SK-N-MC (cell line): ENCODE results near the gene LRMDA.
"Not testable (repeated sequence)": the region's sequence is repeated elsewhere in the genome, so short reads cannot be mapped to it uniquely, and the experiment has no call there.

Experiments
- DNase-seq: peaks from one replicate; pipeline ENCODE4 v3.0.0-alpha.2; 2011; ENCODE audit warnings: low read depth, low spot score
- H3K27ac ChIP-seq: fragments of 200-600 bp; sonication (generic); 2 replicates; pipeline ENCODE4 v1.5.1; 2016; ENCODE audit warnings: mixed run types
- H3K36me3 ChIP-seq: fragments of 200-600 bp; sonication (generic); 2 replicates; pipeline ENCODE4 v1.6.1; 2017; ENCODE audit warnings: antibody characterized with exemption, low read length, mixed read lengths; ENCODE audit not compliant: insufficient read depth
- H3K4me3 ChIP-seq: fragments of 200-600 bp; sonication (generic); 2 replicates; pipeline ENCODE4 v1.5.1; 2016
- H3K9ac ChIP-seq: fragments of 200-600 bp; sonication (generic); 2 replicates; pipeline ENCODE4 v1.8.0; 2017; ENCODE audit warnings: mixed run types, mixed read lengths; ENCODE audit not compliant: insufficient read length
- H3K9me3 ChIP-seq: fragments of 200-600 bp; sonication (generic); 2 replicates; pipeline ENCODE4 v1.6.1; 2017; ENCODE audit warnings: low read depth, mild to moderate bottlenecking, antibody characterized with exemption, low read length, moderate library complexity, mixed read lengths
- EZH2 ChIP-seq: fragments of 200-600 bp; sonication (generic); IDR thresholded peaks from one replicate; pipeline ENCODE4 v1.6.1; 2017; ENCODE audit warnings: antibody characterized with exemption
- FOXP2 ChIP-seq: optimal IDR thresholded peaks from 2 replicates; pipeline ENCODE3; 2011; ENCODE audit warnings: mild to moderate bottlenecking, moderate library complexity; ENCODE audit not compliant: insufficient read depth; ENCODE audit errors: extremely low read length, control extremely low read depth
- POLR2AphosphoS5 ChIP-seq: IDR thresholded peaks from 2 replicates; pipeline ENCODE4 v1.6.1; 2012; ENCODE audit warnings: mild to moderate bottlenecking, low read depth, low read length, borderline replicate concordance

Gene LRMDA

DNA sequence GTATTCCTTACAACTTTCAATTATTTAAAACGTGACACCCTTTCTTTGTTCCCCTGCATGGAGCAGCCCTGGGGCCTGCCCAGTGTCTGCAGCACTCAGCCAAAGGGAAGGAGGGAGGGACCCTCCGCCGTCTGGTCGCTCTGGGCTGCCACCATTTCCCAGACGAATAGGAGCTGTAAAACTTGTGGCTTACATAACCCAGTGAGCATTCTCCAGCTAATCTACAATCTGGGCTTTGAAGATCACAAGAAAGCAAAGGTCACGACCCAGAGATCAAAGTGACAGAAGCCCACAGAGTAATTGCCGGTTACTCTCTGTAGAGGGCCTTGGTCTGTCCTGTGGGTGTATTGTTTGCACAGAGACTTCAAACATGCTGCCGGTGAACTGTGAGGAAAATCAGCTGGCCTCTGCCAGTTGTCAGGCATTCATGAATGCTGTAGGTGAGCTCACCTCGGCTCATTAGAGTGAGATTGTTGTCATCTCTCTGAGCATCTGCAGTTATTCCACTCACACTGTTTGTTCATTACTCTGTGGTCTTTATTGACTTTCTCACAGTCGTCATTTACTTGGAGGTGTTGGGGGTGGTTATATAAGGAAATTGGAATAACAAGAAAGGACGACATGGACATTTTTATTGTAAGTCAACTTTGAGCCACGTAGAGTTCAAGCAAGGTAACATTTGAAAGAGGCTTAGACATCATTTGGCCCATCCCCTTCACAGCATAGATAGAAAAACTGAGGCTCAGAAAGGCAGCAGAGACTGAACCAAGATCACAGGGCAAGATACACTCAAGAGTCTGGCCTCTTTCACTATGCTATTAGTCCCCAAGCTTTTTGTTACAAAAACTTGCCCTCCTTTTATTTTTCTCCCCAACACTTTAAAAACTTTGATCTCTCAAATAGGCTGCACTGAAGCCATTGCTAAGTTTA is 619.8 kb downstream of the LRMDA start:
- no peak overlapping the region for H3K27ac ChIP-seq
- H3K36me3 ChIP-seq = no peaks in the 10 kb centered on the region
- no peaks in the 10 kb centered on the region for H3K9me3 ChIP-seq
- no peak for TF ChIP-seq FOXP2
- no peak for TF ChIP-seq POLR2AphosphoS5
- no peak for DNase-seq
- H3K4me3 ChIP-seq = no peak overlapping the region
- no peak overlapping the region for H3K9ac ChIP-seq

DNA sequence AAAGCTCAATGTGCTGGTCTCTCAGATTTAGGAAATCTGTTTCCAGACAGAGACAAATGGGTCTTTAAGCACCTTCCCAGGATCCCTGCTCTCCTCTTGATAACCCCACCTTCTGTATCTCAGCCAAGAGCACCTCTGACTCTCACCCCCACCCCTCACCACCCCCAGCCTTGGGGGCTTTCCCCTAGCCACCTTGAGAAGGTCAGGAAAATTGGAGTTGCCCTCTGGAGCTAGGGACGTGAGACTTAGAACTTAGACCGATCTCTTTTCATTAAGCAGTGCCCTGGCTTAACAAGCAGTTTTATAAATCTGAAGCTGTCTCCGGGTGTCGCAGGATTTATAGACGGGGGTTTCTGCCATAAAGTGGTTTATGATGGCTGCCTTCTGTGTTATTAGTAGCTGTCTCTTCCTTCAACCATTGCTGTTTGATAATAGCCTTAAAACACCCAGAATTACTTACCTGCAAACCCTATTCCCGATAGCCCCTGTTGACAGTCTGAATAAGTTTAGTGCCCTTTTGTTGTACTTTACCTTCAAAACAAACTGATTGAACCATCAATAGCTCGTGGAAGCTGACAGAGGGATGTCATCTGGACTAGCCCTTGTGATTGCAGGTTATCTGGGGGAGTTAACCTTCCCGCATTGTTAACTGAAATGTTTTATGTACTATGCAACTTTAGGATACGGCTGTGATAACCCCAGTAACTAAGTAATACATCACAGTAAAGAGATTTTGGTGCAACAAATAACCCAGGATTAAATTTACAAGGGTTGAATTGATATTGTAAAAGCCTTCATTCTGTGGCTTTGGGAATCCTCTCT is 621.5 kb downstream of the LRMDA start:
- H3K9ac ChIP-seq = no peak overlapping the region
- H3K9me3 ChIP-seq = no peaks in the 10 kb centered on the region

DNA sequence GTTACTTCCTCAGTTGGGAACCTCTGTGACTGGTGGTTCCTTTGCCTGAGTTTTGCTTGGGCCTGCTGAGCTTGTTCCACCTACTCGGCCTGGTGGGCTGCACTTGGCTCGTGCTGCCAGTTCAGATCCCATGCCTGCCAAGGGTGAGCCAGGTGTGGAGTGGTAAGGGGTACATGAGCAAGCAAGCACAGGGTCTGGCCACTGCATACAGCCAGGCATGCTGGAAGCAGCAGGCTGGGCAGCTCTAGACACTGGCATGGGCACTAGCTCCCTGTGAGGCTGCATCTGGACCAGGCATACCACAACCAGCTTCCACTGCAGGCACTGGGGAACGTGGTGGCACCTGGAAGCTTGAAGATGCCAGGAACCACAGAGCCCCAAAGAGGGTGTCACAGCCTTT is 624.0 kb downstream of the LRMDA start:
- DNase-seq = no peak
- TF ChIP-seq EZH2 = no peak
- TF ChIP-seq POLR2AphosphoS5 = no peak
- no peak for TF ChIP-seq FOXP2
- Histone ChIP-seq H3K9me3 (no peaks in the 10 kb centered on the region), H3K9ac (no peak overlapping the region), H3K27ac (no peak overlapping the region), H3K4me3 (no peak overlapping the region), H3K36me3 (no peaks in the 10 kb centered on the region)

More for the DNA sequence above, 621.5 kb downstream of the LRMDA start:
- TF ChIP-seq POLR2AphosphoS5 (no peak), EZH2 (no peak), FOXP2 (no peak)
- H3K36me3 ChIP-seq = no peaks in the 10 kb centered on the region
- H3K4me3 ChIP-seq = no peak overlapping the region
- no peak for DNase-seq
- H3K27ac ChIP-seq = no peak overlapping the region

DNA sequence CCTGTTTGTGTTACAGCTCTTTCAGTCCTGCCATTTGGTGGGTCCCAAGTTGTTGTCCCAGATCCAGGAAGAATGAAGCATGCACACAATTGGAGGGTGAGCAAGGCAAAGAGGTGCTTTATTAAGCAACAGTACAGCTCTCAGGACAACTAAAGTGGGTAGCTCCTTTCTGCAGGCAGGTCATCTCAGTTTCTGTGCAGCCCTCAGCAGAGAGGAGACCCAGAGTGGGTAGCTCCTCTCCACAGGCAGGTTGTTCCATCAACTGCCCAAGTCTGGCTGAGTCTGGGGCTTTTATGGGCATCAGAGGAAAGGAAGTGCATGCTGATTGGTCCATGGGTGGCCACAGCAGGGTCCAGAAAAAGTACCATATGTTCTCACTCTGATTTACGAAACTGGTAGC is 624.5 kb downstream of the LRMDA start:
- no peak for TF ChIP-seq FOXP2
- H3K9ac ChIP-seq = no peak overlapping the region
- H3K27ac ChIP-seq = no peak overlapping the region
- H3K4me3 ChIP-seq = no peak overlapping the region
- no peak for DNase-seq
- H3K9me3 ChIP-seq = no peaks in the 10 kb centered on the region
- no peaks in the 10 kb centered on the region for H3K36me3 ChIP-seq

DNA sequence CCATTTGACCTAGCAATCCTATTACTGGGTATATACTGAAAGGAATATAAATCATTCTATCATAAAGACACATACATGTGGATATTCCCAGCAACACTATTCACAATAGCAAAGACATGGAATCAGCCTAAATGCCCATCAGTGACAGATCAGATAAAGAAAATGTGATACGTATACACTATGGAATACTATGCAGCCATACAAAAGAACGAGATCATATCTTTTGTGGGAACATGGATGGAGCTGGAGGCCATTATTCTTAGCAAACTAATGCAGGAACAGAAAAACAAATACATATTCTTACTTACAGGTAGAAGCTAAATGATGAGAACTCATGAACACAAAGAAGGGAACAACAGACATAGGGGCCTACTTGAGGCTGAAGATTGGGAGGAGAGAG is 629.6 kb downstream of the LRMDA start:
- not testable (repeated sequence) for DNase-seq, H3K27ac ChIP-seq, H3K9me3 ChIP-seq, H3K4me3 ChIP-seq, H3K36me3 ChIP-seq, H3K9ac ChIP-seq

DNA sequence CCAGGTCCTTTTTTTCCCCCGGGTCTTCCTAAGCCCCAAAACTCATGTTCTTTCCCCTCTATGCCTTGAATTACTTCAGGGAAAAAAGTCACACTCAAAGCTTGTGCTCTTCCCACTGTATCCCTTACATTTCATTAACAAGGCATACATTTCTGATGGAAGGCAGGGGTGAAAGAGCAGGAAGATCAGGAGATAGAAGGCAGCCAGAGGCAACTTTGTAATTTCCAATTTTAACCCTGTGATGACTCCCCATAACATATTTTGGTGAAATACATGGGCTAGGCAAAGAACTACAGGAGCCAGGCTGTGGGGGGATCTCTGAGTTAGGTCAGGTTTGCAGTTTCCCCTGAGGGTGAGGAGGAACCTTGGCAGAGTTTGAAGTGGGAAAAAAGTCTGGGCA is 635.0 kb downstream of the LRMDA start:
- Histone ChIP-seq H3K4me3 (no peak overlapping the region), H3K27ac (no peak overlapping the region), H3K9me3 (no peaks in the 10 kb centered on the region), H3K9ac (no peak overlapping the region), H3K36me3 (no peaks in the 10 kb centered on the region)
- no peak for TF ChIP-seq FOXP2
- DNase-seq = no peak

DNA sequence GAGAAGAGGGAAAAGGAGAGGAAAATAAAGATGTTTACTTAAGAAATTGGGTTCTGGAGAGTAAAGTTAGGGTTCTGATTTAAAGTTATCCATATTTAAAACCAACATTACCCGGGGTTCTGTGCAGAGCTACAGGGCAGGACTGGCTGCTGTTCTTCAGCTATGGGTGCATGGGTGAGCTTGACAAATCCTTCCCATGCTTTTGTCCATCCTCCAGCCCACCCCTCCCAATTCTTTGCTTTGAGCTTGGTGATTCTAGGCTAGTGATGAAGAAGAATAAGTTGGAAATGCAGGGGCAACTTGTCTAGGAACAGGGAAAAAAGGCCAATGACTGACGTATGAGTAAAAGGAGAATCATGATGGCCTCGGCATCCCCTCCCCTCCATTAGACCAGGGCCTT is 636.0 kb downstream of the LRMDA start:
- Histone ChIP-seq H3K9me3 (no peaks in the 10 kb centered on the region), H3K36me3 (no peaks in the 10 kb centered on the region), H3K27ac (no peak overlapping the region), H3K9ac (no peak overlapping the region), H3K4me3 (no peak overlapping the region)
- TF ChIP-seq EZH2 = no peak
- TF ChIP-seq POLR2AphosphoS5 = no peak
- TF ChIP-seq FOXP2 = no peak
- no peak for DNase-seq

DNA sequence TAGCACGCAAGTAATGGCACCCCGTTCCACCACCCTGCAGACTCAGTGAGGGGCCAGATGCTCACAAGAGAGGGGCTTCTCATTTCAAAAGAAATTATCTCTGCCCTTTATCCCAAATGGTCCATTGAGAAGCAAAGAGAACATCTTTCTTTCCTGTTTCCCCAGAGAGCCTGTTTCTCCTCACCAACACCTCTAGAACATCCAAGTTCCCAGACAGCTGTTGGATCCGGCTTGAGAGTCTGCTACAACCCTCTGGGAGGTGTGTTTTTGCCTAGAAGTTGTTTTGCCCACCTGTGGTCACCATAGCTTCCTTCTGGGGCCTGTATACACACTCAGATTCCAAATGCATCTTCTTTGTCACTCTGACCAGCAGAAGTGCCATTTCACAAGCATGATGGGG is 637.4 kb downstream of the LRMDA start:
- Histone ChIP-seq H3K4me3 (no peak overlapping the region), H3K9me3 (no peaks in the 10 kb centered on the region), H3K36me3 (no peaks in the 10 kb centered on the region), H3K9ac (no peak overlapping the region), H3K27ac (no peak overlapping the region)
- DNase-seq = no peak
- TF ChIP-seq EZH2 (no peak), FOXP2 (no peak), POLR2AphosphoS5 (no peak)

DNA sequence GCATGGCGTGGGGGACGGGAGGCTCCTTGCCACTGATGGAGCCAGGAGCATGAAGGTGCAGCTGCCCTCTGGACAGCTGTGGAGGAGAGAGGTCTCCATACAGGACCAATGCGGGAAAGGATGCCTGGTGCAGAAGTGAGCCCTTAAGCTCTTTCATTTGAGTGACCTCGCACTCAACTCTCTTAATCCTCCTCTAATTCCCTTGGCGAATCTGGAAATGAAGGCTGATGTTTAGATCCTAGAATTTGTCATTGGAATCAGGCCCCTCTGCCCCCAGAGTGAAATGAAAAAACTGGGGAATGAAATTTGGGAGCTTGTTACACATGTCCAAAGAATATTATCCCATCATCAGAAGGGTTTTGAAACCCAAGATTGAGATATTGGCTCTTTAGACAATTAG is 639.5 kb downstream of the LRMDA start:
- no peak overlapping the region for H3K4me3 ChIP-seq
- no peak for TF ChIP-seq EZH2
- no peak for TF ChIP-seq FOXP2
- TF ChIP-seq POLR2AphosphoS5 = no peak

More for the DNA sequence above, 639.5 kb downstream of the LRMDA start:
- no peak for DNase-seq
- Histone ChIP-seq H3K9ac (no peak overlapping the region), H3K9me3 (no peaks in the 10 kb centered on the region), H3K27ac (no peak overlapping the region), H3K36me3 (no peaks in the 10 kb centered on the region)
